ENCODE data around the gene CDH26. TPM values are rescaled to one million over a fixed set of nuclear protein-coding genes. Genes with fewer than 3 reads are reported as not detected.

CDH26 gene
- total and polyA plus RNA-seq, 9 of the 15 experiments (the other 6 are each of a cell fraction or from before 2014, with no cell fraction given): 0.07 to 0.13 (median 0.10) TPM; not detected in 4

DNA sequence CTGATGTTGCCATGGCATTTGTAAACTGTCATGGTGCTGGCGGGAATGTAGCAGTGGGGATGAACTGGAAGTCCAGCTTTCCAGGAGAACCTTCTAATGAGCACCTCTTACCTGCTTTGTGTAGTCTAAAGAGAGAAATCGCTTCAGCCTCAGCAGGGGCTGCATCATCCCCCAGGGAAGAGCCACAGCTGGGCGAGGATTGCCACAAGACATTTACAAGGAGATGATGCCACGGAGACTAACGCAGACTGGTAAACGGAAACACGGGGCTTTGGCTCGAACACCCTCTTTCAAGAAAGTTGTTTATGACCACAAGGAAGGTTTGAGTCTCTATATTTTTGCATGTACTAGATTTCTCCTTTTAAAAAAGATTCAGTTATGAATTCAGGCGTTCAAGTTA, 72.9 kb downstream of the CDH26 start:
- Histone ChIP-seq H3K4me1 (replicated peaks in 1 of 2; ENCODE audit: control insufficient read depth in 2 of 2, insufficient read depth in 2 of 2, low read length in 2 of 2) (no peaks in the 10 kb centered on the region), H3K9ac (ENCODE audit: insufficient read depth in 1 of 2, low read depth in 2 of 2, low read length in 2 of 2) (no peak overlapping the region), H3K27me3 (ENCODE audit: control insufficient read depth in 2 of 2, insufficient read depth in 2 of 2, low read length in 2 of 2) (peaks cover 0 to 14% of the 10 kb centered on the region in 2 experiments; a peak in 2 of 5 replicates), H3K36me3 (ENCODE audit: control insufficient read depth, insufficient read depth, low read length) (no peaks in the 10 kb centered on the region), H2AFZ (ENCODE audit: low read depth, low read length) (no peak overlapping the region), H3K79me2 (ENCODE audit: control insufficient read depth, insufficient read depth, low read length) (no peaks in the 10 kb centered on the region), H3K4me2 (ENCODE audit: insufficient read depth, low read length) (no peak overlapping the region), H3K9me1 (ENCODE audit: control insufficient read depth, insufficient read depth, low read length) (no peaks in the 10 kb centered on the region), H3K27ac (ENCODE audit: extremely low read depth, low read depth, low read length) (no peak overlapping the region), H4K20me1 (replicated peaks; ENCODE audit: control insufficient read depth, insufficient read depth, low read length) (no peaks in the 10 kb centered on the region), H3K4me3 (no peak overlapping the region), H3K9me3 (replicated peaks; ENCODE audit: control insufficient read depth, insufficient read depth, low read depth, low read length) (no peaks in the 10 kb centered on the region)
- ATAC-seq (no peak), DNase-seq (ENCODE audit: extremely low read depth in 1 of 4, low spot score in 3 of 4) (no peak), FAIRE-seq (no peak)
- in situ Hi-C loops (cut with MboI): no loop called here
- BruUV-seq (replicated peaks): no TSS peak
- intact Hi-C loops (cut with micrococcal nuclease): no loop called here
- POLR2A ChIA-PET: interaction anchor here (0.5 kb wide), 1 partner anchor 11 kb away, joined by 3 read pairs; no protein-coding TSS in a partner anchor
- CTCF ChIA-PET (ENCODE audit: low intra/inter-chr PET ratio): no interaction called here
- WGBS (ENCODE audit: insufficient coverage, low coverage, missing lambda C conversion rate): 0% methylated on average over 9 of the region's 9 CpGs
- TF ChIP-seq, protein P1, sequence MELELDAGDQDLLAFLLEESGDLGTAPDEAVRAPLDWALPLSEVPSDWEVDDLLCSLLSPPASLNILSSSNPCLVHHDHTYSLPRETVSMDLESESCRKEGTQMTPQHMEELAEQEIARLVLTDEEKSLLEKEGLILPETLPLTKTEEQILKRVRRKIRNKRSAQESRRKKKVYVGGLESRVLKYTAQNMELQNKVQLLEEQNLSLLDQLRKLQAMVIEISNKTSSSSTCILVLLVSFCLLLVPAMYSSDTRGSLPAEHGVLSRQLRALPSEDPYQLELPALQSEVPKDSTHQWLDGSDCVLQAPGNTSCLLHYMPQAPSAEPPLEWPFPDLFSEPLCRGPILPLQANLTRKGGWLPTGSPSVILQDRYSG (tag; conservative IDR thresholded peaks at IDR 0.05; ENCODE audit: low read depth): no peak
- TF ChIP-seq, protein P2, sequence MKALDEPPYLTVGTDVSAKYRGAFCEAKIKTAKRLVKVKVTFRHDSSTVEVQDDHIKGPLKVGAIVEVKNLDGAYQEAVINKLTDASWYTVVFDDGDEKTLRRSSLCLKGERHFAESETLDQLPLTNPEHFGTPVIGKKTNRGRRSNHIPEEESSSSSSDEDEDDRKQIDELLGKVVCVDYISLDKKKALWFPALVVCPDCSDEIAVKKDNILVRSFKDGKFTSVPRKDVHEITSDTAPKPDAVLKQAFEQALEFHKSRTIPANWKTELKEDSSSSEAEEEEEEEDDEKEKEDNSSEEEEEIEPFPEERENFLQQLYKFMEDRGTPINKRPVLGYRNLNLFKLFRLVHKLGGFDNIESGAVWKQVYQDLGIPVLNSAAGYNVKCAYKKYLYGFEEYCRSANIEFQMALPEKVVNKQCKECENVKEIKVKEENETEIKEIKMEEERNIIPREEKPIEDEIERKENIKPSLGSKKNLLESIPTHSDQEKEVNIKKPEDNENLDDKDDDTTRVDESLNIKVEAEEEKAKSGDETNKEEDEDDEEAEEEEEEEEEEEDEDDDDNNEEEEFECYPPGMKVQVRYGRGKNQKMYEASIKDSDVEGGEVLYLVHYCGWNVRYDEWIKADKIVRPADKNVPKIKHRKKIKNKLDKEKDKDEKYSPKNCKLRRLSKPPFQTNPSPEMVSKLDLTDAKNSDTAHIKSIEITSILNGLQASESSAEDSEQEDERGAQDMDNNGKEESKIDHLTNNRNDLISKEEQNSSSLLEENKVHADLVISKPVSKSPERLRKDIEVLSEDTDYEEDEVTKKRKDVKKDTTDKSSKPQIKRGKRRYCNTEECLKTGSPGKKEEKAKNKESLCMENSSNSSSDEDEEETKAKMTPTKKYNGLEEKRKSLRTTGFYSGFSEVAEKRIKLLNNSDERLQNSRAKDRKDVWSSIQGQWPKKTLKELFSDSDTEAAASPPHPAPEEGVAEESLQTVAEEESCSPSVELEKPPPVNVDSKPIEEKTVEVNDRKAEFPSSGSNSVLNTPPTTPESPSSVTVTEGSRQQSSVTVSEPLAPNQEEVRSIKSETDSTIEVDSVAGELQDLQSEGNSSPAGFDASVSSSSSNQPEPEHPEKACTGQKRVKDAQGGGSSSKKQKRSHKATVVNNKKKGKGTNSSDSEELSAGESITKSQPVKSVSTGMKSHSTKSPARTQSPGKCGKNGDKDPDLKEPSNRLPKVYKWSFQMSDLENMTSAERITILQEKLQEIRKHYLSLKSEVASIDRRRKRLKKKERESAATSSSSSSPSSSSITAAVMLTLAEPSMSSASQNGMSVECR (CRISPR knock-in tag; IDR thresholded peaks at IDR 0.05): no peak
- no peak for TF ChIP-seq NR4A1 (CRISPR knock-in tag; IDR thresholded peaks at IDR 0.05)
- TF ChIP-seq NR4A1 (tag; IDR thresholded peaks at IDR 0.05): no peak
- no peak for TF ChIP-seq CHD4 (IDR thresholded peaks at IDR 0.05; ENCODE audit: insufficient read depth, insufficient replicate concordance, low read depth, low read length, poor library complexity, severe bottlenecking)
- TF ChIP-seq, protein P3, sequence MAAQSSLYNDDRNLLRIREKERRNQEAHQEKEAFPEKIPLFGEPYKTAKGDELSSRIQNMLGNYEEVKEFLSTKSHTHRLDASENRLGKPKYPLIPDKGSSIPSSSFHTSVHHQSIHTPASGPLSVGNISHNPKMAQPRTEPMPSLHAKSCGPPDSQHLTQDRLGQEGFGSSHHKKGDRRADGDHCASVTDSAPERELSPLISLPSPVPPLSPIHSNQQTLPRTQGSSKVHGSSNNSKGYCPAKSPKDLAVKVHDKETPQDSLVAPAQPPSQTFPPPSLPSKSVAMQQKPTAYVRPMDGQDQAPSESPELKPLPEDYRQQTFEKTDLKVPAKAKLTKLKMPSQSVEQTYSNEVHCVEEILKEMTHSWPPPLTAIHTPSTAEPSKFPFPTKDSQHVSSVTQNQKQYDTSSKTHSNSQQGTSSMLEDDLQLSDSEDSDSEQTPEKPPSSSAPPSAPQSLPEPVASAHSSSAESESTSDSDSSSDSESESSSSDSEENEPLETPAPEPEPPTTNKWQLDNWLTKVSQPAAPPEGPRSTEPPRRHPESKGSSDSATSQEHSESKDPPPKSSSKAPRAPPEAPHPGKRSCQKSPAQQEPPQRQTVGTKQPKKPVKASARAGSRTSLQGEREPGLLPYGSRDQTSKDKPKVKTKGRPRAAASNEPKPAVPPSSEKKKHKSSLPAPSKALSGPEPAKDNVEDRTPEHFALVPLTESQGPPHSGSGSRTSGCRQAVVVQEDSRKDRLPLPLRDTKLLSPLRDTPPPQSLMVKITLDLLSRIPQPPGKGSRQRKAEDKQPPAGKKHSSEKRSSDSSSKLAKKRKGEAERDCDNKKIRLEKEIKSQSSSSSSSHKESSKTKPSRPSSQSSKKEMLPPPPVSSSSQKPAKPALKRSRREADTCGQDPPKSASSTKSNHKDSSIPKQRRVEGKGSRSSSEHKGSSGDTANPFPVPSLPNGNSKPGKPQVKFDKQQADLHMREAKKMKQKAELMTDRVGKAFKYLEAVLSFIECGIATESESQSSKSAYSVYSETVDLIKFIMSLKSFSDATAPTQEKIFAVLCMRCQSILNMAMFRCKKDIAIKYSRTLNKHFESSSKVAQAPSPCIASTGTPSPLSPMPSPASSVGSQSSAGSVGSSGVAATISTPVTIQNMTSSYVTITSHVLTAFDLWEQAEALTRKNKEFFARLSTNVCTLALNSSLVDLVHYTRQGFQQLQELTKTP (IDR thresholded peaks at IDR 0.05; ENCODE audit: low read depth in 1 of 2, partially characterized antibody in 2 of 2): no peak
- no peak for TF ChIP-seq HLTF (IDR thresholded peaks at IDR 0.05)
- TF ChIP-seq, protein P4, sequence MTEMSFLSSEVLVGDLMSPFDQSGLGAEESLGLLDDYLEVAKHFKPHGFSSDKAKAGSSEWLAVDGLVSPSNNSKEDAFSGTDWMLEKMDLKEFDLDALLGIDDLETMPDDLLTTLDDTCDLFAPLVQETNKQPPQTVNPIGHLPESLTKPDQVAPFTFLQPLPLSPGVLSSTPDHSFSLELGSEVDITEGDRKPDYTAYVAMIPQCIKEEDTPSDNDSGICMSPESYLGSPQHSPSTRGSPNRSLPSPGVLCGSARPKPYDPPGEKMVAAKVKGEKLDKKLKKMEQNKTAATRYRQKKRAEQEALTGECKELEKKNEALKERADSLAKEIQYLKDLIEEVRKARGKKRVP (CRISPR knock-in tag; IDR thresholded peaks at IDR 0.05): no peak
